CD4-positive, alpha-beta T cell treated with Interleukin-2 at 100 ng/mL for 4 hours (primary cell): ENCODE data around the gene EP300.
"Not testable (repeated sequence)": the region's sequence is repeated elsewhere in the genome, so short reads cannot be mapped to it uniquely, and the experiment has no call there.

ENCODE experiments used
- DNase-seq: peaks from one replicate; pipeline ENCODE4 v3.0.0-alpha.2; 2020; ENCODE audit warnings: low spot score

The EP300 gene

GRCh38 chr22:41152902-41153301 lies 60.5 kb downstream of the EP300 start:
- DNase-seq: no peak

- no peak for DNase-seq
Measured at GRCh38 chr22:41157083-41157482, 64.7 kb downstream of the EP300 start.

- DNase-seq: no peak
Measured at GRCh38 chr22:41169157-41169556, 76.8 kb downstream of the EP300 start.

- no peak for DNase-seq
Measured at GRCh38 chr22:41171996-41172395, 79.6 kb downstream of the EP300 start.

- DNase-seq: no peak
Measured at GRCh38 chr22:41175546-41175945, 83.2 kb downstream of the EP300 start.

- DNase-seq: no peak
Measured at GRCh38 chr22:41177040-41177621, 84.7 kb downstream of the EP300 start.

- no peak for DNase-seq
Measured at GRCh38 chr22:41177622-41178424, 85.4 kb downstream of the EP300 start.

- no peak for DNase-seq
Measured at GRCh38 chr22:41178425-41178975, 86.1 kb downstream of the EP300 start.

GRCh38 chr22:41180362-41180761 lies 88.0 kb downstream of the EP300 start:
- not testable (repeated sequence) for DNase-seq

- no peak for DNase-seq
Measured at GRCh38 chr22:41180926-41181325, 88.5 kb downstream of the EP300 start.

GRCh38 chr22:41181349-41182241 lies 89.2 kb downstream of the EP300 start:
- no peak for DNase-seq

GRCh38 chr22:41184679-41185078 lies 92.3 kb downstream of the EP300 start:
- DNase-seq: no peak

- no peak for DNase-seq
Measured at GRCh38 chr22:41191467-41191866, 99.1 kb downstream of the EP300 start.

- DNase-seq: no peak
Measured at GRCh38 chr22:41193829-41194228, 101.4 kb downstream of the EP300 start.

- DNase-seq: peak; percentile 72
Measured at GRCh38 chr22:41197038-41197972, 104.9 kb downstream of the EP300 start.

GRCh38 chr22:41198027-41198580 lies 105.7 kb downstream of the EP300 start:
- DNase-seq: peak; percentile 43

- no peak for DNase-seq
Measured at GRCh38 chr22:41201141-41201540, 108.7 kb downstream of the EP300 start.

GRCh38 chr22:41203118-41203517 lies 110.7 kb downstream of the EP300 start:
- no peak for DNase-seq

- DNase-seq: no peak
Measured at GRCh38 chr22:41204066-41204465, 111.7 kb downstream of the EP300 start.

GRCh38 chr22:41204992-41205900 lies 112.9 kb downstream of the EP300 start, which contains the start of gene L3MBTL2:
Gene L3MBTL2, plus strand, starts transcription at chr22:41205312. Its CDS starts 51 bp downstream, at chr22:41205363.
- peak; percentile 99 for DNase-seq
